Measurements from ENCODE around the gene MYL10.

- TF ChIP-seq CTCF (IDR thresholded peaks at IDR 0.05) (no peak), POLR2A (IDR thresholded peaks at IDR 0.05; ENCODE audit: low read depth) (no peak), POLR2AphosphoS5 (IDR thresholded peaks at IDR 0.05) (no peak)
Measured at GRCh38 chr7:101645951-101646350, 16.9 kb upstream of the MYL10 start.
